Hepatocyte (in vitro differentiated cells): ENCODE results near the gene WHAMM. TPM values are rescaled to one million over a fixed set of nuclear protein-coding genes. Genes with fewer than 3 reads are reported as not detected.

Source experiments
- DNase-seq: peaks from one replicate; pipeline ENCODE4 v3.0.0-alpha.2; 2016; ENCODE audit warnings: low spot score
- H2AFZ ChIP-seq: fragments of 200-600 bp; sonication (generic); 2 replicates; pipeline ENCODE4 v1.6.0; 2016; ENCODE audit warnings: antibody characterized with exemption, mild to moderate bottlenecking
- H3K27ac ChIP-seq: fragments of 200-600 bp; sonication (generic); 2 replicates; pipeline ENCODE4 v1.5.1; 2016; ENCODE audit warnings: mild to moderate bottlenecking
- H3K27me3 ChIP-seq: fragments of 200-600 bp; sonication (generic); 2 replicates; pipeline ENCODE4 v1.6.1; 2016
- H3K36me3 ChIP-seq: fragments of 200-600 bp; sonication (generic); replicated peaks from 2 replicates; pipeline ENCODE4 v1.5.1; 2016; ENCODE audit warnings: low read depth; ENCODE audit not compliant: insufficient read depth
- H3K4me1 ChIP-seq: fragments of 200-600 bp; sonication (generic); 2 replicates; pipeline ENCODE4 v1.5.1; 2016; ENCODE audit warnings: mild to moderate bottlenecking, moderate library complexity; ENCODE audit not compliant: insufficient read depth
- H3K4me2 ChIP-seq: fragments of 200-600 bp; sonication (generic); 2 replicates; pipeline ENCODE4 v1.6.0; 2016
- H3K4me3 ChIP-seq: fragments of 200-600 bp; sonication (generic); 2 replicates; pipeline ENCODE4 v1.5.1; 2016; ENCODE audit warnings: mild to moderate bottlenecking
- H3K79me2 ChIP-seq: fragments of 200-600 bp; sonication (generic); 2 replicates; pipeline ENCODE4 v1.6.0; 2017; ENCODE audit warnings: mild to moderate bottlenecking
- H3K9me2 ChIP-seq: fragments of 200-600 bp; sonication (generic); replicated peaks from 2 replicates; pipeline ENCODE4 v1.6.0; 2017; ENCODE audit warnings: mild to moderate bottlenecking; ENCODE audit not compliant: insufficient read depth
- H3K9me3 ChIP-seq: fragments of 200-600 bp; sonication (generic); 2 replicates; pipeline ENCODE4 v1.5.1; 2016; ENCODE audit warnings: low read depth, mild to moderate bottlenecking
- H4K20me1 ChIP-seq: fragments of 200-600 bp; sonication (generic); 2 replicates; pipeline ENCODE4 v1.6.0; 2016; ENCODE audit warnings: mild to moderate bottlenecking; ENCODE audit not compliant: insufficient read depth, poor library complexity, severe bottlenecking
- CTCF ChIP-seq: fragments of 200-600 bp; sonication (generic); IDR thresholded peaks from 2 replicates; pipeline ENCODE4 v1.5.1; 2016; ENCODE audit warnings: antibody characterized with exemption, mild to moderate bottlenecking; ENCODE audit not compliant: poor library complexity
- EZH2 ChIP-seq: fragments of 200-600 bp; sonication (generic); IDR thresholded peaks from 2 replicates; pipeline ENCODE4 v1.6.1; 2016; ENCODE audit warnings: antibody characterized with exemption, mild to moderate bottlenecking, borderline replicate concordance
- EZH2phosphoT487 ChIP-seq: fragments of 200-600 bp; sonication (generic); IDR thresholded peaks from one replicate; pipeline ENCODE4 v1.6.1; 2018; ENCODE audit warnings: antibody characterized with exemption, mild to moderate bottlenecking, low read depth, moderate library complexity; ENCODE audit not compliant: unreplicated experiment, severe bottlenecking
- WGBS: methylation state at CpG from one replicate; pipeline ENCODE4 v1.1.6; 2016; ENCODE audit warnings: low lambda C conversion rate; ENCODE audit errors: missing lambda C conversion rate; 5-methylcytosine and 5-hydroxymethylcytosine counted together
- polyA plus RNA-seq: library from polyadenylated mRNA; unstranded; fragments of >200 nt; fragmentation: Nextera tagmentation; extraction: Ambion mirVana; gene quantifications from 2 replicates; pipeline ENCODE4 v1.2.1, GENCODE V29; 2016
- total RNA-seq: library from RNA; depleted of rRNA; stranded (reverse); fragments of >200 nt; gene quantifications from 2 replicates; pipeline ENCODE4 v1.2.3, GENCODE V29; 2014

Gene WHAMM
- total and polyA plus RNA-seq, 2 experiments from 2014 or later: 5.3 to 8.0 TPM

- TF ChIP-seq EZH2: no peak
- no peak for TF ChIP-seq EZH2phosphoT487
- no peak for TF ChIP-seq CTCF
- WGBS: 88% methylated on average over 7 of the region's 7 CpGs
- Histone ChIP-seq H3K9me2 (no peaks in the 10 kb centered on the region), H3K27me3 (no peaks in the 10 kb centered on the region), H3K9me3 (no peaks in the 10 kb centered on the region), H3K79me2 (no peaks in the 10 kb centered on the region), H2AFZ (no peak overlapping the region), H3K36me3 (no peaks in the 10 kb centered on the region), H4K20me1 (no peaks in the 10 kb centered on the region), H3K4me2 (no peak overlapping the region), H3K4me1 (no peaks in the 10 kb centered on the region), H3K4me3 (no peak overlapping the region), H3K27ac (no peak overlapping the region)
- no peak for DNase-seq
Observed at GRCh38 chr15:82850731-82851130, 41.3 kb downstream of the WHAMM start.

- H2AFZ ChIP-seq: no peak overlapping the region
- H4K20me1 ChIP-seq: no peaks in the 10 kb centered on the region
- H3K79me2 ChIP-seq: no peaks in the 10 kb centered on the region
- no peaks in the 10 kb centered on the region for H3K36me3 ChIP-seq
- no peak overlapping the region for H3K27ac ChIP-seq
- H3K4me2 ChIP-seq: no peak overlapping the region
- H3K27me3 ChIP-seq: no peaks in the 10 kb centered on the region
- no peaks in the 10 kb centered on the region for H3K9me3 ChIP-seq
- TF ChIP-seq EZH2phosphoT487 (no peak), CTCF (no peak), EZH2 (no peak)
- H3K4me1 ChIP-seq: no peaks in the 10 kb centered on the region
- no peaks in the 10 kb centered on the region for H3K9me2 ChIP-seq
- no peak overlapping the region for H3K4me3 ChIP-seq
- WGBS: 87% methylated on average over 14 of the region's 14 CpGs
- DNase-seq: no peak
Observed at GRCh38 chr15:82851306-82851850, 42.0 kb downstream of the WHAMM start.

GRCh38 chr15:82851981-82852511 is 42.6 kb downstream of the WHAMM start:
- no peak overlapping the region for H3K4me3 ChIP-seq
- no peaks in the 10 kb centered on the region for H3K9me2 ChIP-seq
- H3K9me3 ChIP-seq: no peaks in the 10 kb centered on the region
- H3K79me2 ChIP-seq: no peaks in the 10 kb centered on the region
- no peak overlapping the region for H2AFZ ChIP-seq
- WGBS: 91% methylated on average over 9 of the region's 9 CpGs
- H4K20me1 ChIP-seq: no peaks in the 10 kb centered on the region
- no peak overlapping the region for H3K27ac ChIP-seq
- no peaks in the 10 kb centered on the region for H3K27me3 ChIP-seq
- no peaks in the 10 kb centered on the region for H3K36me3 ChIP-seq
- no peak overlapping the region for H3K4me2 ChIP-seq
- H3K4me1 ChIP-seq: no peaks in the 10 kb centered on the region
- DNase-seq: no peak
- no peak for TF ChIP-seq EZH2phosphoT487

GRCh38 chr15:82852941-82853561 is 43.6 kb downstream of the WHAMM start:
- WGBS: 86% methylated on average over 16 of the region's 16 CpGs
- TF ChIP-seq CTCF: no peak
- TF ChIP-seq EZH2: no peak
- no peak for TF ChIP-seq EZH2phosphoT487
- no peak for DNase-seq
- Histone ChIP-seq H3K4me2 (no peak overlapping the region), H3K9me2 (no peaks in the 10 kb centered on the region), H3K4me1 (no peaks in the 10 kb centered on the region), H3K79me2 (no peaks in the 10 kb centered on the region), H4K20me1 (no peaks in the 10 kb centered on the region), H3K4me3 (no peak overlapping the region), H3K27me3 (no peaks in the 10 kb centered on the region), H3K9me3 (no peaks in the 10 kb centered on the region), H3K27ac (no peak overlapping the region), H2AFZ (no peak overlapping the region), H3K36me3 (no peaks in the 10 kb centered on the region)
